Measurements from ENCODE around the gene PAN2.

PAN2 gene

GRCh38 chr12:56333679-56334489, at the start of gene PAN2:
PAN2 (minus strand) TSS chr12:56334000; CDS start chr12:56333094, 906 bp downstream.
- Histone ChIP-seq H3K4me3 (ENCODE audit: low read length) (peak within 1 kb of the TSS; percentile 59; the same call in 1 of the 2 replicates), H3K27ac (ENCODE audit: low read length) (no peak within 1 kb of the TSS), H3K9me3 (ENCODE audit: control insufficient read depth, insufficient read depth, low read length) (no peaks in the 10 kb centered on the region), H3K4me1 (ENCODE audit: control insufficient read depth, insufficient read depth, low read length) (peaks cover 5% of the 10 kb centered on the region), H3K27me3 (ENCODE audit: control insufficient read depth, insufficient read depth, low read length) (no peaks in the 10 kb centered on the region), H3K36me3 (ENCODE audit: control insufficient read depth, insufficient read depth, low read length) (no peaks in the 10 kb centered on the region)
- peak; percentile 83 for DNase-seq (ENCODE audit: low read depth, low spot score)
- no CpG with 5 or more reads among the region's 45 CpGs for WGBS (ENCODE audit: insufficient coverage, insufficient read length)

- DNase-seq (ENCODE audit: low read depth, low spot score) = no peak
- Histone ChIP-seq H3K27ac (ENCODE audit: low read length) (no peak overlapping the region), H3K27me3 (ENCODE audit: control insufficient read depth, insufficient read depth, low read length) (no peaks in the 10 kb centered on the region; the same call in 1 of the 2 replicates), H3K4me3 (ENCODE audit: low read length) (no peak overlapping the region), H3K4me1 (ENCODE audit: control insufficient read depth, insufficient read depth, low read length) (peaks cover 1% of the 10 kb centered on the region; the same call in 1 of the 2 replicates), H3K9me3 (ENCODE audit: control insufficient read depth, insufficient read depth, low read length) (no peaks in the 10 kb centered on the region), H3K36me3 (ENCODE audit: control insufficient read depth, insufficient read depth, low read length) (no peaks in the 10 kb centered on the region)
- no CpG with 5 or more reads among the region's 16 CpGs for WGBS (ENCODE audit: insufficient coverage, insufficient read length)
Observed at GRCh38 chr12:56382611-56383010, 48.8 kb upstream of the PAN2 start.

GRCh38 chr12:56377989-56378316, 44.2 kb upstream of the PAN2 start:
- H3K4me1 ChIP-seq (ENCODE audit: control insufficient read depth, insufficient read depth, low read length) = no peaks in the 10 kb centered on the region
- H3K4me3 ChIP-seq (ENCODE audit: low read length) = no peak overlapping the region
- H3K27me3 ChIP-seq (ENCODE audit: control insufficient read depth, insufficient read depth, low read length) = no peaks in the 10 kb centered on the region
- no peaks in the 10 kb centered on the region for H3K36me3 ChIP-seq (ENCODE audit: control insufficient read depth, insufficient read depth, low read length)
- H3K27ac ChIP-seq (ENCODE audit: low read length) = no peak overlapping the region
- no CpG with 5 or more reads among the region's 1 CpG for WGBS (ENCODE audit: insufficient coverage, insufficient read length)
- DNase-seq (ENCODE audit: low read depth, low spot score) = no peak
- no peaks in the 10 kb centered on the region for H3K9me3 ChIP-seq (ENCODE audit: control insufficient read depth, insufficient read depth, low read length)

DNA sequence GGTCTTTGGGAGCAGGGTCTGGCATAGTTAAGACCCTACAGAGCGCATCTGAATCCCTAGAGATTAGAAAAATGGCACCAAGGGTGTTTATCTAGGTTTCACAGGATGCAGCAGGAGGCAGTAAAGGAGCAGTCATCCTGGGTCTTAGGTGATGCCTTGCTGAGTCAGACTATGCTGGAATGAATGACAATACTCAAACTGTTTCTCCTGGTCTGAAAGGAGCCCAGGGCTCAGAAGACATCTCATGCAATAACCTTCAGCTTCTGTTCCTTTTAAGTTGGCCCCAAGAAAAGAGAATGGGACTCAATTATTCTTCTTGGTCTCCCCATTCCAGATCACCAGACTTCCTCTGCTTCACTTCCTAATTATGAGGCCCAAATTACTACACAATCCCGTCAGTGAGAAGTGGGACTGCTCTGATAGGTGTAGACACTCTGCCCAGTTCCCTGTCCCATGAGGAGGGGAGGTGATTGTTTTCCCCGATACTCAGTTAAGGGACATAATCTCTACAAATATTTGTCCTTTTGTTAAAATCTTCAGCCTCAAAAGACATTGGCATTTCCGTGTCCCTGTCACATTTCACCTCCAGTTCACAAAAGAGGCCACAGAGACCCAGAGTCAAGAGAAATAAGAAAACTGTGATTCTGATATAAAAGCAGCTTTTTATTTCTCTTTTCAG, 43.6 kb upstream of the PAN2 start:
- no peaks in the 10 kb centered on the region for H3K4me1 ChIP-seq (ENCODE audit: control insufficient read depth, insufficient read depth, low read length)
- H3K9me3 ChIP-seq (ENCODE audit: control insufficient read depth, insufficient read depth, low read length) = no peaks in the 10 kb centered on the region
- DNase-seq (ENCODE audit: low read depth, low spot score) = no peak
- no peaks in the 10 kb centered on the region for H3K27me3 ChIP-seq (ENCODE audit: control insufficient read depth, insufficient read depth, low read length)
- no CpG with 5 or more reads among the region's 4 CpGs for WGBS (ENCODE audit: insufficient coverage, insufficient read length)
- H3K36me3 ChIP-seq (ENCODE audit: control insufficient read depth, insufficient read depth, low read length) = no peaks in the 10 kb centered on the region
- H3K4me3 ChIP-seq (ENCODE audit: low read length) = no peak overlapping the region
- H3K27ac ChIP-seq (ENCODE audit: low read length) = no peak overlapping the region

GRCh38 chr12:56375598-56376434, 42.0 kb upstream of the PAN2 start:
- H3K4me1 ChIP-seq (ENCODE audit: control insufficient read depth, insufficient read depth, low read length) = no peaks in the 10 kb centered on the region
- no peaks in the 10 kb centered on the region for H3K36me3 ChIP-seq (ENCODE audit: control insufficient read depth, insufficient read depth, low read length)
- H3K9me3 ChIP-seq (ENCODE audit: control insufficient read depth, insufficient read depth, low read length) = no peaks in the 10 kb centered on the region
- H3K4me3 ChIP-seq (ENCODE audit: low read length) = no peak overlapping the region
- no peak overlapping the region for H3K27ac ChIP-seq (ENCODE audit: low read length)
- no CpG with 5 or more reads among the region's 11 CpGs for WGBS (ENCODE audit: insufficient coverage, insufficient read length)
- H3K27me3 ChIP-seq (ENCODE audit: control insufficient read depth, insufficient read depth, low read length) = no peaks in the 10 kb centered on the region
- DNase-seq (ENCODE audit: low read depth, low spot score) = no peak

- Histone ChIP-seq H3K4me3 (ENCODE audit: low read length) (no peak overlapping the region), H3K9me3 (ENCODE audit: control insufficient read depth, insufficient read depth, low read length) (no peaks in the 10 kb centered on the region), H3K27ac (ENCODE audit: low read length) (no peak overlapping the region), H3K4me1 (ENCODE audit: control insufficient read depth, insufficient read depth, low read length) (no peaks in the 10 kb centered on the region), H3K36me3 (ENCODE audit: control insufficient read depth, insufficient read depth, low read length) (no peaks in the 10 kb centered on the region), H3K27me3 (ENCODE audit: control insufficient read depth, insufficient read depth, low read length) (no peaks in the 10 kb centered on the region)
- no CpG with 5 or more reads among the region's 7 CpGs for WGBS (ENCODE audit: insufficient coverage, insufficient read length)
- DNase-seq (ENCODE audit: low read depth, low spot score) = no peak
Observed at GRCh38 chr12:56374726-56375597, 41.2 kb upstream of the PAN2 start.

DNA sequence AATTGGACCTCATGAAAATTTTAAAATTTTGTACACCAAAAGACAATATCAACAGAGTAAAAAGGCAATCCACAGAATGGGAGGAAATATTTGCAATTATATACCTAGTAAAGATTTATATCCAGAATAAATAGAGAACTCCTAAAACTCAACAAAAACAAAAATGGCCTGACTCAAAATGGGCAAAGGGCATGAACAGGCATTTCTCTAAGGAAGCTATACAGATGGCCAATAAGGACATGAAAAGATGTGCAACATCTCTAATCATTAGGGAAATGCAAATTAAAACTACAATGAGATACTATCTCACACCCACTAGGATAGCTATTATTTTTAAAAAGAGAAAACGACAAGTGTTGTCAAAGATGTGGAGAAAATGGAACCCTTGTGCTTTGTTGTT, 39.7 kb upstream of the PAN2 start:
- no CpG with 5 or more reads among the region's 1 CpG for WGBS (ENCODE audit: insufficient coverage, insufficient read length)

DNA sequence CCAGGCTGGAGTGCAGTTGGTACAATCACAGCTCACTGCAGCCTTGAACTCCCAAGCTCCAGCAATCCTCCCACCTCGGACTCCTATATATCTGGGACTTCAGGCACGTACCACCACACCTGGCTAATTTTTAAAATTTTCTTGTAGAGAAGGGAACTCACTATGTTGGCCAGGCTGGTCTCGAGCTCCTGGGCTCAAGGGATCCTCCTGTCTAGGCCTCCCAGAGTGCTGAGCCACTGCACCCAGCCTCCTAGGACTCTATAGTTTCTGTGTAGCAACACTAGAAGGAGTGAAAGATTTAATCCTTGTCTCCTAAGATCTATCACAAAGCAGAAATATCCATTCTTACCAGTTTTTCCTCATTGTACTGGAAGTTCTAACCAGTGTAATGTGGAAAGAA, 33.1 kb upstream of the PAN2 start:
- H3K36me3 ChIP-seq (ENCODE audit: control insufficient read depth, insufficient read depth, low read length) = no peaks in the 10 kb centered on the region
- no peaks in the 10 kb centered on the region for H3K4me1 ChIP-seq (ENCODE audit: control insufficient read depth, insufficient read depth, low read length)
- no peak overlapping the region for H3K4me3 ChIP-seq (ENCODE audit: low read length)
- no peaks in the 10 kb centered on the region for H3K27me3 ChIP-seq (ENCODE audit: control insufficient read depth, insufficient read depth, low read length)
- H3K9me3 ChIP-seq (ENCODE audit: control insufficient read depth, insufficient read depth, low read length) = no peaks in the 10 kb centered on the region
- DNase-seq (ENCODE audit: low read depth, low spot score) = no peak
- no peak overlapping the region for H3K27ac ChIP-seq (ENCODE audit: low read length)
- no CpG with 5 or more reads among the region's 3 CpGs for WGBS (ENCODE audit: insufficient coverage, insufficient read length)

More for the DNA sequence above, 39.7 kb upstream of the PAN2 start:
- H3K27me3 ChIP-seq (ENCODE audit: control insufficient read depth, insufficient read depth, low read length) = no peaks in the 10 kb centered on the region
- no peak overlapping the region for H3K27ac ChIP-seq (ENCODE audit: low read length)
- H3K4me3 ChIP-seq (ENCODE audit: low read length) = no peak overlapping the region
- no peaks in the 10 kb centered on the region for H3K9me3 ChIP-seq (ENCODE audit: control insufficient read depth, insufficient read depth, low read length)
- no peaks in the 10 kb centered on the region for H3K36me3 ChIP-seq (ENCODE audit: control insufficient read depth, insufficient read depth, low read length)
- DNase-seq (ENCODE audit: low read depth, low spot score) = no peak
- no peaks in the 10 kb centered on the region for H3K4me1 ChIP-seq (ENCODE audit: control insufficient read depth, insufficient read depth, low read length)

DNA sequence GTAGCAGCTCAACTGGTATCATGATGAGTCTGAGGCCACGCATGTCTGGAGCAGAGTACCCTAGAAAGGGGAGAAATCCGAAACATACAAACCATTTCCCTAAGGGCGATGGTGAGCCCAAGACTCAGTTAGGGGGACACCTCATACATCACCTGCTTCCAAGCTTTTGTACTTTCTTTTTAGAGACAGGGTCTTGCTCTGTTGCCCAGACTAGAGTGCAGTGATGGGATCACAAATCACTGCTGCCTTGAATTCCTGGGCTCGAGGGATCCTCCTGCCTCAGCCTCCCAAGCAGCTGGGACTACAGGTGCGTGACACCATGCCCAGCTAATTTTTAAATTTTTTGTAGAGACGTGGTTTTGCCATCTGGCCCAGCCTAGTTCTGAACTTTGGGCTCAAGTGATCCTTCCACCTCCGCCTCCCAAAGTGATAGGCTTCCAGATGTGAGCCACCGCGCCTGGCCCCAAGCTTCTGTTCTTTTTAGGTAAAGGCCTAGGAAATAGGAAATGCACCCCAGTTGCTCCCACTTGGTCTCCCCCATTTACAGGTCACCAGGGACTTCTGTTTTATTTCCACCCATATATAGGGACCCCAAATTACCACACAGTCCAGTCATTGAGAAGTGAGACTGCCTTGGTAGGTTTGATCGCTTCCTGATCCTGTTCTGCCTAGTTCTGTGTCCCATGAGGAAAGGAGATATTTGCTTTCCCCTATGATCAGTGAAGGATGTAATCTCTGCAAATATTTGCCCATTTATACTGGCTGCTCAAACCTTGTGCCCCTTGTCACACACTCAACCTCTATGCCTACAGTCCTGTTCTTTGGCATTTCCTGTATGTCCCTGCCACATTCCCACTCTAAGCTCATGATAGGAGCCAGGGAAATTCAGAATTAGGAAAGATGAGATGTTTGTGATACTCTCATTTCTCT, 28.6 kb upstream of the PAN2 start, which contains the start of gene APOF:
TSS of gene APOF (minus strand) at position 728 of the 930 bp plus-strand sequence. CDS start at position 616, 112 bp downstream.
- no peak for DNase-seq (ENCODE audit: low read depth, low spot score)
- WGBS (ENCODE audit: insufficient coverage, insufficient read length) = no CpG with 5 or more reads among the region's 10 CpGs

More for the DNA sequence above, 28.6 kb upstream of the PAN2 start, which contains the start of gene APOF:
- H3K27ac ChIP-seq (ENCODE audit: low read length) = no peak within 1 kb of the TSS
- H3K36me3 ChIP-seq (ENCODE audit: control insufficient read depth, insufficient read depth, low read length) = no peaks in the 10 kb centered on the region
- no peaks in the 10 kb centered on the region for H3K27me3 ChIP-seq (ENCODE audit: control insufficient read depth, insufficient read depth, low read length)
- no peak within 1 kb of the TSS for H3K4me3 ChIP-seq (ENCODE audit: low read length)
- no peaks in the 10 kb centered on the region for H3K9me3 ChIP-seq (ENCODE audit: control insufficient read depth, insufficient read depth, low read length)
- H3K4me1 ChIP-seq (ENCODE audit: control insufficient read depth, insufficient read depth, low read length) = 0 out of 2 replicates have a peak, but pooled peaks cover 1% of the 10 kb centered on the region

Measured in iPS DF 6.9 (cell line).